GM21381 (cell line): ENCODE results near the gene DIPK1A.
"Not testable (repeated sequence)": the region's sequence is repeated elsewhere in the genome, so short reads cannot be mapped to it uniquely, and the experiment has no call there.

Source experiments
- ATAC-seq: cut with Tn5 transposase; IDR thresholded peaks from one replicate; pipeline ENCODE4 v1.9.1; 2021; ENCODE audit warnings: mild to moderate bottlenecking, moderate library complexity; ENCODE audit not compliant: unreplicated experiment

DIPK1A gene

DNA sequence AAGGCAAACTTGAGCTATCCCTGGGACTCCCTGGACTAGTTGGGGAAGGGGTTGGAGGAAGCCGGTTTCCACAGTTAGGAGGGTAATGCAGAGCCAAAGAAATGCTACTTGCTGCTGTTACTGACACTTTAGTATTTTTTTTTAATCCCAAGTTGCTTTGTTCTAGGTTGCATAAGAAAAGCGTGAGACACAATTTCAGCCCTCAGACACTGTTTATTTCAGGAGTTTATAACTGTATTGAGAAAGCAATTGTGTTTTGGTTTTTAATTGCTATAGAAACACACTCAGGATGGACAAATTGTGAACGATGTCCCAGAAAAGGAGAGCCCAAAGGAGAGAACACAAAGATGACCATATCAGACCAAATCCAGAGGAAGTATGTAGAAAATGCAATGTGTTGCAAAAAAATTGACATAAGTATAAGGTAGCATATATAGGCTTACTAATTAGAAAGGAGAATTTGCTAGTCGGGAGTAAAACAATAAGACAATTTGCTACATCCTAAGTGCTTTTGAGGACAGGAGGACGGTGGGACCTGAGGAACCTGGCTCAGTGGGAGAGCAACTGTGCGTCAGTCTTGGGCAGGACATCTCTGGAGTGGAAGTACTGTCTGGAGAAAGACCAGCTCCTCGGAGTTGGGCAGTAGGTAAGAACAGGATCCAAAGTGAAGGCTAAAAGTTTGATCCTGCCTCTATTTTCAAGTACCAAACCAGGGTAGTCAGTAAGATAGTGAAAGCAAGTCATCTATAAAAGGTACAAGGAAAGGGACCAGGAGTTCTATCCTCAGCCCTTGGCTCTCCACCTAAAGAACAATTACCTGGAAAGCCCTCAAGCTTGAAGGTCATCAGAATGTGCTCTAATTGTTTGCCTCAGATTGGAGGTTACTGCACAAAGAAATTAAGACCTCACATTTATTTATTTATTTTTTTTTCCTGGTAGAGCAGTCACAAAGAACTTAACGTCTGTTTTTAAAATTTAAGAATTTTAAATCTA is 39.9 kb downstream of the DIPK1A start:
- ATAC-seq = no peak

DNA sequence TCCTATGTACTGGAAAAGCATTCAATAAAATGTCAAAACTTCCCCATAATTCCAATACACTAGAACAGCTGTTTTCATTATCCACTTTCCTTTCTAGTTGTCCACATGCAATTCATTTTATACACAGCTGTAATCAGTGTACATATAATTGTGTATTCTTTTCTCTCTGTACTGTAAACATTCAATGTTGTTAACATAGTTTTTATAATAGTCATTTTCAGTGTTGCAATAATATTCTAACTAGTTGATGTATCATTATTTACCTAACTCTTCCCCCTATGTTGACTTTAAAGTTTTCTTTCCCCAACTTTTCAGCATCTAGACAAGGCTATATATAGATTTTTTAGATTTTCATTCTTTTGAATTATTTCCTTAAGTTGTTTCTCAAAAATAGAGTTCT is 44.4 kb downstream of the DIPK1A start:
- no peak for ATAC-seq

DNA sequence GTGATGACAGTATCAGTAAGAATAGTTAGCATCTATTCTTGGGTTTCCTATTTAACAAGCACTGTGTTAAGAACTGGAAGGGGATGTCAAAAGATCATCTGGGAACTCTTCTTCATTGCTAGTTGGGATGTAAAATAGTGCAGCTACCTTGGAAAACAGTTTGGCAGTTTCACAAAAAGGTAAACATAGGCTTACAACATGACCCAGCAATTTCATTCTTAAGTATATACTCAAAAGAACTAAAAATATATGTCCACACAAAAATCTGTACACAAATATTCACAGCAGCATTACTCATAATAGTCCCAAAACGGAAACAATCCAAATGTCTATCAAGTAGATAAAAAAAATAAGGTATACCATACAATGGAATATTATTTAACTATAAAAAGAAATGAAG is 45.7 kb downstream of the DIPK1A start:
- ATAC-seq = no peak

DNA sequence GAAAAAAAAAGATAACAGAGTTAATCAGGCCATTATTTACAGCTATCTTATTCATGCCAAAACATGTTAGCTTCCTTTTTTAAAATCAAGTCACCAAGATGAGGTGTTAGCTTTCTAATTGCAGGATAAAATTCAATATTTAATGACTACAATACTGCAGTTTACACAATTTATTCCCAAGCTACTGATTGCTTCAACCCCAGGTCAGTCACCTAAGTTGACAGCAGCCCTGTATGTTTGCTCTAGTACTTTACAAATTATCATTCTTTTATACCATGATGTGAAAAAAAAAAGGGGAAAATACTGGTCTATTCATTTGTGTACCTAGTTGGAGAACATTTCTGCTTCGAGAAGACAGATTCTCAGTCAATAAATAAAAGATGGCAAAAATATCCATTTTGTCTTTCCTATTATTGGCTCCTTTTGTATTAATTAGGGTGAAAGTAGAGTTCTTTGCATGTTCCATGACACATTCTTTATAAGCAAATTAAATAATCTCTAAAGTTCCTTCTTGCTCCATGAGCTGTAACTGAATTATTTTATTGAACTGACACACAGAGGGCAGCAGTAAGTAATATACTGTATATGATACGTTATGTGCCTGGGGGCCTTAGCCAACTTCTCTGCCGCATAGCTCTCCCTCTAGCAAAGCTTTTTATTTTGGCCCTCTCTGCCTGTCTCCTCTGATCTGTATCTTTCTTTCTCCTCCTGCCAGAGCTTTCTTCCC is 48.0 kb downstream of the DIPK1A start:
- ATAC-seq = no peak

DNA sequence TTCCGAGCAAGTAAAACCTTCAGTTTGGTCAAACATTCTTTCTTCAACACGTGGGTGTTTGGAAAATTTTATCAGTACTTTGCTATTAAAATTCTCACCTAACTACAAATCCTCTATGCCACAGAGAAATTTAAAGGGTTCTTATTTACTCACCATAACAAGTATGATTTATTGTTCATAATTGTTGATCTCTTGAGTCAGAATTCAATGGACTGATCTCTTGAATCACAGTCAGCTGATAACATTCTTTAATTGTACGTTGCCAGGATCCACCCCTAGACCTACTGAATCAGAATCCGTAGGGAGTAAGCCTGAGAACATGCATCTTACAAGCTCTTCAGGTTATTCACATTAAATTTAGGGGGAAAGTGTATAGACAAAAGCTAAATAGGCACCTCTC is 51.2 kb downstream of the DIPK1A start:
- ATAC-seq = no peak

DNA sequence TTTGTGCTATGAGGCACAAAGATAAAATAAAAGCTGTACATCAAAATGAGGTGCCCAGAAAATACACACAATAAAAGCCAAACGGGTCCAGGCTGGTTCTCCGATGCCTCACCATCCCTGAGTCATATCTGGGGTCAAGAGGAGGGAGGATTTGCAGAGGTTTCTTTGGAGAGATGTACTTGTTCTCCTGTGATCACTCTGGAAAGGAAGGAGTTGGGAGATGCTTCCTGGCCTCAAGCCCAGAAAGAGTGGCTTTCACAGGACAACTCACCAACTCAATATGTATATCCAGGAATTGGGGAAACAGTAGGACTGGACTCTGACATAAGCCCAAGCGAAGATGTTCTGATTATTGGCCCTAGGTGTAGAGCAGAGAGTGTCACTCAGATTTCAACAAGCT is 51.9 kb downstream of the DIPK1A start:
- no peak for ATAC-seq

DNA sequence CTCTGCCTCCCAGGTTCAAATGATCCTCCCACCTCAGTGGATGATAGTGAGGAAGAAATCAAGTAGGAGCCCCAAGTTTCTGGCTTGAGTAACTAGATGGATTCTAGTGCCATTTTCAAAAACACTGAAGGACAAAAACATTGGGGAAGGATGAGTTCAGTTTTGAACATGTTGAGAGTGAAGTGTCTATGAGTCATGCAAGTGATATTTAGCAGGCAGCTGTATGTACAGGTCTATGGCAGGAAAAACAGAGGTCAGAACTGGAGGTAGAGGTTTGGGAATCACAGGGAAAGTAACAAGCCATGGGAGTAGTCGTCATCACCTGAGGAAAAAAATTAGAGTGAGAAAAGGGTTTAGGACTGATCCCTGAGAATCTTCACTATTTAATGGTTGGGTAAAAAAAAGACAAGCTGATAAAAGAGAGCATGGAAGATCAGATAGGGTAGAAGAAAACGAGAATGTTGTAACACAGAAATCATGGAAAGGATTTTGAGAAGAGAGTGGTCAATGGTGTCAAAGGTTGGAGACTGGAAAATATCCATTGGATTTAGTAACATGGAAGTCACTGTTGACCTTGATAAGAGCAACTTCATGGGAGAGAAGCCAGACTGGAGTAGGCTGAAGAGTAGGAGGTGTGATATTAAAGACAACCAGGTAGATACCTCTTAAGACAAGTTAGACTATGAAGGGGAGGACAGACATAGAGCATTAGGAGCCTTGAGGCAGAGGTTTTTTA is 53.1 kb downstream of the DIPK1A start:
- no peak for ATAC-seq

DNA sequence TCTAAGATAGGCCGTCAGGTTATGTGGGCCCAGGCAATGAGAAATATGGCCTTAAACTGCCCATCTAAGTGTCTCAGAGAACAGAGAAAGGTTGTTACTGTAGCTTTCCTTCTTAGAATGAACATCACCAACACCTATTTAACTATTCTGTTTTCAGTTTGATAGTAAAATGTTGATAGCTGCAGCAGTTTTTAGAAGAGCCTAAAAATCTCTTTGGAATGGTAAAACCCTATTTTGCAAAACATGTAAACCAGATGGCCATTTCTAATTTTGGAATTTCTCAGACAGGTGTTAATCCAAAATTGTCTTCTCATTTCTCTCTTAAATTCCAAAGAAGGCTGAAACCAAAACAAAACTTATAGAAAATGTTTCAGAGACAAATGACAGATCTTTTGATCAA is 57.5 kb downstream of the DIPK1A start:
- ATAC-seq = no peak

DNA sequence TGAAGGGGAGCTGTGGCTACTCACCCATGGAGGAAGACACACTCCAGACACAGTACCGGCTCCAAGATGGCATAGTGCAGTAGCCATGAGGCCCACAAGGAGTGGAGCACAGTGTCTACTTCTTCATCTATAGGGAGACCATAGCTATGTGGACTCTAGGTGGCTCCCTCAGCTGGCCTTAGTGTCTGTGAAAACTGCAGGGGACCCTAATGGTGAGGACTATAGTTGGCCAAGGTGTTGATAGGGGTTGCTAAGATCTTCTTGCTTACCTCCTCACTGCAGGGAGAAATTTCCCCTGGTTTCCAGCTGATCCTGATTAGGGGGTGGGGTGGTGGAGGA is 58.9 kb downstream of the DIPK1A start:
- ATAC-seq = no peak

DNA sequence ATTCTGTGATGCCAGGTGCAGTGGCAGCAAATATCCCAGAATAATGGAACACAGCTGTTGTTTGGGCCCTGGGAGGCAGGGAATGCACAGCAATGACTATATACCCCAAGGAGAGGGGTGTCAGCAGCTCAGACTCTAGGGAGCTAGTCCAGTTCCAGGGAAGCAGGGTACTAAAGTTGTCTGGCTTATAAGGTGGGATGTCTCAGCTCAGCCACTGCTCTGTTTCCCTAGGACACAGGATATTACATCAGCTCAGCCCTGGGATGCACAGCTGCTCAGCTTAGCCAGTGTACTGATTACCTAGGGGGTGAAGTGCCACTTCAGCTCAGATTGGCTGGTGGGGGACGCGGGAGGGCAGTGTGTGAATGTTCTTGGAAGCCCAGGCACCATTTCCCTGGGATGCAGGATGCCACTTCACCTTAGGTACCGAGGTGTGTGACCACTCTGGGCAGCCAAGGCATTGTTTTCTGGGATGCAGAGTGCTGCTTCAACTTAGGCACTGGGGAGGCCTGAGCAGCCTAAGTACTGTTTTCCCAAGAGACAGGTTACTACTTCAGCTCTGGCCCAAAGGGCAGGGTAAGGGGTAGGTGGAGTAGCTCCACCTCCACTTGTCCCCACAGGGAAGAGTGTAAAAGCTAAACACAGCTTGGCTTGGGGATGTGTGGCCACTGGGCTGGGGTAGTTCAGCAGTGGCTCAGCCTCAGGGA is 59.4 kb downstream of the DIPK1A start:
- ATAC-seq = no peak

DNA sequence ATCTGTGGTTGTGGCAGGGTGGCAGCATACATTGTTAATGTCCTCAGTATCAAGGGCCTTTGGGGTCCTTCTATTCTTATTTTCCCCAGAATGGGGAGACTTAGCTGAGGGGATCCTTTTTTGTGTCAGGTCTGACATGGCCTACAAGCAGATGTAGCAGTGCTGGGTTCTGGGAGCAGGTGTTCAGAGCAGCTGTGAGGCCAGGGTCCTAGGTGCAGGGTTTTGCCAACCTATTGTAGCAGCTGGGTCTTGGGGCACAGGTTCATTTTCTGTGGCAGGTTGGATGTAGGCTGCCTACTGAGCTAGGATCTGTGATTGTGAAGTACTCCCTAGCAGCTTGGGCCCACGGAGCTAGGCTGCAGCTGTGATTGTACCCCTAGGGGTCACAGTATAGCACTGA is 60.1 kb downstream of the DIPK1A start:
- ATAC-seq = no peak

DNA sequence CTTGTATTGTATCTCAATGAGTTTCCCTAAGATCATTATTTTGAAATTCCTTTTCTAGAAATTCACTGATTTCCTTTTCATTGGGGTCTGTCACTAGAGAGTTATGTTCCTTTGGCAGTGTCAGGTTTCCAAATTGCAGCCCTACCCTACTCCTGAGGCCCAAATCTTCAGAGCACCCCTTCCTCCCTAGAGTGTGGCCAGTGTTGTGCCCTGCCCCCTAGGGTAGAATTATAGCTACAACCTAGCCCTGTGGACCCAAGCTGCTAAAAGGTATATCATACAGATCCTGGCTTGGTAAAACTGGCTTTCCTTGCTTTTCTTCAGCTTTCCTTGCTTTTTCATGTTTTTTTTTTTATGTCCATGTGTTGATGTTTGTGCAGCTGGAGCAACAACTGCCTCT is 60.7 kb downstream of the DIPK1A start:
- no peak for ATAC-seq

DNA sequence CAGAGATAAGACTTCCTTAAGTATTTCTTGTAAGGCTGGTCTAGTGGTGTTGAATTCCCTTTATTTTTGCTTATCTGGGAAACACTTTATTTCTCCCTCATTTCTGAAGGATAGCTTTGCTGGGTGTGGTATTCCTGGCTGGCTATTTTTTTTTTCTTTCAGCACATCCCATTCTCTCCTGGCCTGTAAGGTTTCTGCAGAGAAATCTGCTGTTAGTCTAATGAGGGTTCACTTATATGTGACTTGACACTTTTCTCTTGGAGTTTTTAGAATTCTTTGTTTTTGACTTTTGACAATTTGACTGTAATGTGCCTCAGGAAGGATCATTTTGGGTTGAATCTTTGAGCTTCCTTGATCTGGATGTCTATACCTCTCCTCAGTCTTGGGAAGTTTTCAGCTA is 61.5 kb downstream of the DIPK1A start:
- ATAC-seq = no peak

DNA sequence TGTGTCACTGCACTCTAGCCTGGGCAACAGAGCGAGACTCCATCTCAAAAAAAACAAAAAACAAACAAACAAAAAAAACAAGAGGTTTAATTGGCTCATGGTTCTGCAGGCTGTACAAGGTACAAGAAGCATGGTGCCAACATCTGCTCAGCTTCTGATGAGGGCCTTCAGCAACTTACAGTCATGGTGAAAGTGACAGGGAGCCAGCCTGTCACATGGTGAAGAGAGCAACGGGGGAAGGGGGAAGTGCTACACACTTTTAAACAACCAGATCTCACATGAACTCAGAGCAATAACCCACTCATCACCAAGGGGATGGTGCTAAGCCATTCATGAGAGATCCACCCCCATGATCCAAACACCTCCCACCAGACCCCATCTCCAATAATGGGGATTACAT is 63.2 kb downstream of the DIPK1A start:
- not testable (repeated sequence) for ATAC-seq

DNA sequence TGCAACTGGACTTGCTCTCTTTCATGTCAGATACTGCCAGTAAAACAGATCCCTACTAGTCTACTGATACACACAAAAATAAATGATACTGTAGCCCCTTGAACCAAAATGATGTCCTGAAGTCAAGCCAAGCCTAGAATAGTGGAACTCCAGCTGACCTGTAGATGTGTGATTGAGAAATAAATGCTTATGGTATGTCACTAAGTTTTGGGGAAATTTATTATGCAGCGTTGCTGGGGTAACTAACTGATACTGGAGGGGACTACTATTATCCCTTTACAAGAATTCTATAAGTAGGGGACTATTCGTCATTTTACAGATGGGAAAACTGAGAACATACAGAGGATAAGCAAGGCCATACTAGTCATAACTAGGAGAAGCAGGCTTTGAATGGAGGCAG is 73.8 kb downstream of the DIPK1A start:
- ATAC-seq = no peak

DNA sequence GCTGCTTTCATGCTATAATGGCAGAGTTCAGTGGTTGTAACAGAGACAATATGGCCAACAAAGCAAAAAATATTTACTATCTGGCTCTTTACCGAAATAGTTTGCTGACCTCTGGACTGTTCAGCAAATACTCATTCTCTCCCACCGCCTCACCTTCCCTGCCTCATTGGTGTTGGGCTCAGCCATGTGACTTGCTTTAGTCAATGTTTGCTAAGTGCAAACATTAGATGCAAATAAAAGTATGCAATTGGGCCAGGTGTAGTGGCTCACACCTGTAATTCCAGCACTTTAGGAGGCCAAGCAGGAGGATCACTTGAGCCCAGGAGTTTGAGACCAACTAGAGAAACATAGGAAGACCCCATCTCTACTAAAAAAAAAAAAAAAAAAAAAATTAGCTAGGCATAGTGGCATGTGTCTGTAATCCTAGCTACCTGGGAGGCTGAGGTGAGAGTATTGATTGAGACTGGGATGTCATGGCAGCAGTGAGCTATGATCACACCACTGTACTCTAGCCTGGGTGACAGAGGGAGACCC is 74.3 kb downstream of the DIPK1A start:
- ATAC-seq = no peak

DNA sequence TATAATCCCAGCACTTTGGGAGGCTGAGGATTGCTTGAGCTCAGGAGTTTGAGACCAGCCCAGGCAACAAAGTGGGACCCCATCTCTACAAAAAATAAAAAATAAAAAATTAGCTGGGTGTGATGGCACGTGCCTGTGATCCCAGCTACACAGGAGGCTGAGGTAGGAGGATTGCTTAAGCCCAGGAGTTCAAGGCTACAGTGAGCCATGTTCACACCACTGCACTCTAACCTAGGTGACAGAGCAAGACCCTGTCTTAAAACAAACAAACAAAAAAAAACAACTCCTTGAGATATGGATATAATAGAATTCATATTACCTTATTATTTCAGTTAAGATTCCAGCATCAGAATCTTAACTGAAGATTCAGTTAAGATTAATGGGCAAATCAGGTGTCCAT is 77.1 kb downstream of the DIPK1A start:
- no peak for ATAC-seq

DNA sequence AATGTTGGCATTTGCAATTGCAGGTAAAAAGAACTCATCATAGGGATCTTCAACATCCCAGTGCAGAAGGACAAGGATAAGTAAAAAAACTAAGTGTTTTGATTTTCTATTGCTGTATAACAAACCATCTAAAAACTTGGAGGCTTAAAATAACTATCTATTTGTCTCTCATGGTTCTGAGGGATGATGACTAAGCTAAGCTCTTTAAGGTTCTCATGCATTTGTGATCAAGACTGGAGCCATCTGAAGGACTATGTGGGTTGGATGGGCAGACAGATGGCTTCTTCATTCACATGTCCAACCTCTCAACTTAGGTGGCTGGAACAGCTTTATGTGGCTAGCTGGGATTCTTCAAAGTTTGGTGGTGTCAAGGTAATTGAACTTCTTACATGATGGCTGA is 78.0 kb downstream of the DIPK1A start:
- ATAC-seq = no peak

DNA sequence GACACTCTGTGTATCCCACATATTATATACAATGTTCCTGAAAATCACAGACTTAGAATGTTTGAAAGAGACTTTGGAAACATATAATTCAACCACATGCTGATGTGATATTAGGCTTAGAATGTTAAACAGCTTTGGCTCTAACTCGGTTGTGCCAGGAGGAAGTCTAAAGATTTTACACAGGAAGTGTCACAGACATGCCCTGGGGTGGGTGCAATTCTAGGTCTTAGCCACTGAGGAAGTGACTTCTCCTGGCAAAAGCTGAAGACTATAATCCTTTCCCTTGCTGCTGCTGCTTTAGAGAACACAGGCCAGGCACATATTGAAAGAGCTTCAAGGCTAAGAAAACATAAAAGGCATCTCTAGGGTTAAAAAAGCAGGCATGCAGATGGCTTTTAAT is 78.4 kb downstream of the DIPK1A start:
- peak; percentile 57 for ATAC-seq

DNA sequence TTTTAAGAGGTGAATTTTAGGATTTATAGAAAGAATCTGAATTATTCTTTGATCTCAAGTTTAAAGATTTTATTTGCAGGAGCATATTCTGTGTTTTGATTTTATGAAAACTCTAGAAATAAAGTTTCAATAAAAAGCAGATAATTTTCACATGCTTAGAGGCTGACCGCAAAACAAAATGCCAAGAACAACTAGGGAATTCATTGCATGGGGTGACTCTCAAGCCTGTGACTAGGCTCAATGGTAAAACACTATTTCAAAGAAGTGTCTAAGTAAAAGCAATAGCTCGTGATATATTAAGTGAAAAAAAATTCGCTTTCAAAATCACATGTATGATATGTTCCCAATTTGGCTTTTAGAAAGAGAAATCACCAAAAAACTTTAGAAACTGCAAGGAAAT is 79.9 kb downstream of the DIPK1A start:
- no peak for ATAC-seq
